Measurements from ENCODE around the gene GNG12. TPM values are rescaled to one million over a fixed set of nuclear protein-coding genes. Genes with fewer than 3 reads are reported as not detected.

The GNG12 gene
- total and polyA plus RNA-seq, 10 donors: 15.2 to 102 (median 76.2) TPM

GRCh38 chr1:67777440-67777839, 55.8 kb downstream of the GNG12 start:
- peaks cover 0 to 12% (median 0%) of the 10 kb centered on the region in 6 donors for H3K36me3 ChIP-seq
- no peaks in the 10 kb centered on the region for H3K4me1 ChIP-seq
- DNase-seq: no peak
- 53 to 78% (median 72%) methylated on average over 4 of the region's 4 CpGs for WGBS, 5 donors
- H3K27me3 ChIP-seq (replicated peaks in 1 of 7): no peaks in the 10 kb centered on the region
- TF ChIP-seq CTCF (IDR thresholded peaks at IDR 0.05 in 8 of 11, conservative IDR thresholded peaks at IDR 0.05 in 3 of 11): no peak
- TF ChIP-seq POLR2AphosphoS5 (IDR thresholded peaks at IDR 0.05): no peak
- no peak for TF ChIP-seq POLR2A (IDR thresholded peaks at IDR 0.05)
- H3K4me3 ChIP-seq: no peak overlapping the region
- no peaks in the 10 kb centered on the region for H3K9me3 ChIP-seq
- intact Hi-C loops (cut with DNase I; ENCODE audit: low total_unique reads): no loop called here
- peak overlapping the region in 1 of 8 donors; percentile 1 for H3K27ac ChIP-seq

GRCh38 chr1:67777016-67777415, 56.3 kb downstream of the GNG12 start:
- H3K9me3 ChIP-seq: no peaks in the 10 kb centered on the region
- H3K27me3 ChIP-seq (replicated peaks in 1 of 7): no peaks in the 10 kb centered on the region
- no peak for TF ChIP-seq POLR2AphosphoS5 (IDR thresholded peaks at IDR 0.05)
- H3K4me1 ChIP-seq: no peaks in the 10 kb centered on the region
- H3K27ac ChIP-seq: peak overlapping the region in 1 of 8 donors; percentile 1
- intact Hi-C loops (cut with DNase I; ENCODE audit: low total_unique reads): no loop called here
- no peak for DNase-seq
- peaks cover 0 to 12% (median 0%) of the 10 kb centered on the region in 6 donors for H3K36me3 ChIP-seq
- H3K4me3 ChIP-seq: no peak overlapping the region

GRCh38 chr1:67773462-67773861, 59.8 kb downstream of the GNG12 start:
- Histone ChIP-seq H3K9me3 (no peaks in the 10 kb centered on the region), H3K27ac (no peak overlapping the region), H3K4me3 (no peak overlapping the region), H3K4me1 (no peaks in the 10 kb centered on the region), H3K36me3 (peaks cover 0 to 12% (median 0%) of the 10 kb centered on the region in 6 donors), H3K27me3 (replicated peaks in 1 of 7) (no peaks in the 10 kb centered on the region)
- no peak for TF ChIP-seq POLR2A (IDR thresholded peaks at IDR 0.05)
- 95 to 100% (median 97%) methylated on average over 4 of the region's 4 CpGs for WGBS, 5 donors
- intact Hi-C loops (cut with DNase I; ENCODE audit: low total_unique reads): no loop called here
- no peak for DNase-seq

GRCh38 chr1:67771749-67772148, 61.5 kb downstream of the GNG12 start:
- Histone ChIP-seq H3K4me1 (peaks cover 0 to 8% (median 3%) of the 10 kb centered on the region in 6 donors), H3K4me3 (no peak overlapping the region), H3K36me3 (peaks cover 0 to 12% (median 0%) of the 10 kb centered on the region in 6 donors), H3K27me3 (replicated peaks in 1 of 7) (peaks cover 0 to under 1% (median 0%) of the 10 kb centered on the region in 7 donors), H3K27ac (no peak overlapping the region), H3K9me3 (no peaks in the 10 kb centered on the region)
- WGBS, 5 donors: 32 to 63% (median 44%) methylated on average over 1 of the region's 1 CpG
- no peak for DNase-seq
- intact Hi-C loops (cut with DNase I; ENCODE audit: low total_unique reads): no loop called here
- TF ChIP-seq POLR2A (IDR thresholded peaks at IDR 0.05) (no peak), POLR2AphosphoS5 (IDR thresholded peaks at IDR 0.05) (no peak), CTCF (IDR thresholded peaks at IDR 0.05 in 8 of 11, conservative IDR thresholded peaks at IDR 0.05 in 3 of 11) (no peak)

- 82 to 94% (median 92%) methylated on average over 6 of the region's 6 CpGs for WGBS, 5 donors
- H3K27me3 ChIP-seq (replicated peaks in 1 of 7): peaks cover 0 to 5% (median 0%) of the 10 kb centered on the region in 7 donors
- TF ChIP-seq POLR2AphosphoS5 (IDR thresholded peaks at IDR 0.05) (no peak), POLR2A (IDR thresholded peaks at IDR 0.05) (no peak), CTCF (IDR thresholded peaks at IDR 0.05 in 8 of 11, conservative IDR thresholded peaks at IDR 0.05 in 3 of 11) (no peak)
- H3K4me1 ChIP-seq: peaks cover 0 to 14% (median 9%) of the 10 kb centered on the region in 6 donors
- H3K4me3 ChIP-seq: no peak overlapping the region
- H3K36me3 ChIP-seq: peaks cover 0 to 8% (median 0%) of the 10 kb centered on the region in 6 donors
- no peak for DNase-seq
- no peaks in the 10 kb centered on the region for H3K9me3 ChIP-seq
- H3K27ac ChIP-seq: no peak overlapping the region
- intact Hi-C loops (cut with DNase I; ENCODE audit: low total_unique reads): no loop called here
Measured at GRCh38 chr1:67771152-67771551, 62.1 kb downstream of the GNG12 start.
